ENCODE data around the gene GATAD2A. TPM values are rescaled to one million over a fixed set of nuclear protein-coding genes. Genes with fewer than 3 reads are reported as not detected.

Gene GATAD2A
- total RNA-seq, 1 experiment from 2014 or later = 30.5 TPM

DNA sequence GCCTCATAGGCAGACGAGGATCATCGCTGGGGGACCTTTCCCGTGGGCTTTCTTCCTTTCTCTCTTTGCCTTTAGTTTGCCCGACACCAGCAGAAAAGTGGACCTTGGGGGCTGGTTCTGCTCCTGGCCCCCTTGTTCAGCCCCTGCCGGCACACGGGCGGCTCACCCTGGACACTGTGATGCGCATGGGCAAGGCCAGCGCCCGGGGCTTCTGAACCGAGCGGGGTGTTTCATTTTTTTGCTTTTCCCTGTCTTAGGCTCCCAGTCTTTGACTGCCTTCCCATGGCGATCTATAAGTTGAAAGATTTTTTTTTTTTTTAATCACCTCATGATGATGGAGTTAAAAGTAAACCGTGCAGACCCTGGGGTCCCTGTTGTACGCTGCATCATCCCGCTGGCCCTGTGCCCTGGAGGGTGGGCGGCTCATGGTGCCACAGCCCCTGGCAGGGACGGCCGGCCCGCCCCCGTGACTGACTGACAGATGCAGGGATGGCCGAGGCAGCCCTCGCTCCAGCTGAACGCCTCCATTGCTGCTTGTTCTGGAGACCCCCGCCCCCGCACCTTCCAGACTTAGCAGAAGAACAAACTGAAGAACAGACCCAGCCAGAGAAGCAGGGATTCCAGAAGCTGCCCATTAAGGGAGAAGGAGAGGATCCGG is 100.3 kb downstream of the GATAD2A start:
- no peak for DNase-seq (ENCODE audit: low spot score)

DNA sequence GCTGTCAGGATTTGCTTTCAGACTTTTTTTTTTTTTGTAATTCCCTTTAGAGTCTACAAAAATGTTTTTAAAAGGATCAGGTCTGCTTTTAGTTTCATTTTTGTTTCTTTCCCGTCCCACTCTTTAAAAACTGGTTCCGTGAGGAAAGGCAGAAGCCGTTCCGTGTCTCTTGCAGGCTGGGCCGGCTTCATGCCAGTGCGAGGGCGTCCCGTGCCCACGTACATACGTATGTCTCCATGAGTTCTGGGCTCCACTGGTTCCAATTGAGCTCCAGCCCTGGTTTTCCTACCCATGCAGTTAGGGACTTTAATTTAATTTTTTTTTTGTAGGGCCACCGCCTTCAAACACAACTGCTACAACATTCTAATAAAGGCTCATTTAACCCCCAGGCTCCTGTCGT is 101.1 kb downstream of the GATAD2A start:
- no peak for DNase-seq (ENCODE audit: low spot score)

- no peak for DNase-seq (ENCODE audit: low spot score)
Observed at GRCh38 chr19:19507354-19507753, 101.9 kb downstream of the GATAD2A start.

- DNase-seq (ENCODE audit: low spot score) = no peak
Observed at GRCh38 chr19:19508217-19508616, 102.7 kb downstream of the GATAD2A start.

GRCh38 chr19:19510432-19510831 is 105.0 kb downstream of the GATAD2A start:
- DNase-seq (ENCODE audit: low spot score) = no peak

- no peak for DNase-seq (ENCODE audit: low spot score)
Observed at GRCh38 chr19:19513682-19514081, 108.2 kb downstream of the GATAD2A start.

GRCh38 chr19:19514215-19514657 is 108.8 kb downstream of the GATAD2A start:
- DNase-seq (ENCODE audit: low spot score) = no peak

GRCh38 chr19:19514881-19515641 is 109.6 kb downstream of the GATAD2A start, which contains the start of gene TSSK6:
TSS of gene TSSK6 (minus strand) at chr19:19515548. CDS start at chr19:19515427, 121 bp downstream.
- no peak for DNase-seq (ENCODE audit: low spot score)

DNA sequence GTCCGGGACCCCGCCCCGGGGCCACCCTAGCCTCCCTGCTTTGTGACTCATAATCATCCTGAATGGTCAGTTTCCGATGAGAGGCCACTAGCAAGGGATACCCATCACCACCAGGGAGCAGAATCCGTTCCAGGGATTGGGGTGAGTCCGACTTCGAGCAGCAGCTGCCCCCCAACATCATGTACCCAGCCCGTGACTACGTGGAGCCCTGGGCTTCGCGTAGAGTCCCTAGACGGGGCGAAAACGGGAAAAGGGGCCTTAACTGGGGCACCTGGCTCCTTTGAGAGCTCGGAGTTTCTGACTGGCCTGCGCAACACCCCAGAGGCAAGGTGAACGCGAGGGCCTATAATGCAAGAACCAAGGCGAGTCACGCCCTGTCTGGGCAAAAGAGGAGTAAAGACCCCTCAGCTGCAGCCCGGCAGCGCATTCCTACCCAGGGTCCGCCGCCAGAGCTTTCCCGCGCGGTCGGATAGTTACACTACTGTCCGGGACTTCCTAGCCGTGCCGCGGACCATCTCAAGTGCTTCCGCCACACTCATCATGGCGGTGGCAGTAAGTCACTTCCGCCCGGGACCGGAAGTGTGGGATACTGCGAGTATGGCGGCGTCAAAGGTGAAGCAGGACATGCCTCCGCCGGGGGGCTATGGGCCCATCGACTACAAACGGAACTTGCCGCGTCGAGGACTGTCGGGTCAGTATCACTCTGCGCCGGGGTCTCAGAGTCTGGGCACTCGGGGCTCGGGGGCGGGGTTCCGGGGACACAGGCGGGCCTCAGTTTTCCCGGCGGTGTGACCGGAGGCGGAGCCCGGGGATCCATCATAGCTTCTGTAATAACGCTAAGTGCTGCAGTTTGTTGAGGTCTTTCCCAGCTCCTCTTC is 110.4 kb downstream of the GATAD2A start, which contains the start of gene NDUFA13:
TSS of gene NDUFA13 (plus strand) at position 584 of the 878 bp plus-strand sequence. CDS start at position 598, 14 bp downstream.
- DNase-seq (ENCODE audit: low spot score) = peak; percentile 89

DNA sequence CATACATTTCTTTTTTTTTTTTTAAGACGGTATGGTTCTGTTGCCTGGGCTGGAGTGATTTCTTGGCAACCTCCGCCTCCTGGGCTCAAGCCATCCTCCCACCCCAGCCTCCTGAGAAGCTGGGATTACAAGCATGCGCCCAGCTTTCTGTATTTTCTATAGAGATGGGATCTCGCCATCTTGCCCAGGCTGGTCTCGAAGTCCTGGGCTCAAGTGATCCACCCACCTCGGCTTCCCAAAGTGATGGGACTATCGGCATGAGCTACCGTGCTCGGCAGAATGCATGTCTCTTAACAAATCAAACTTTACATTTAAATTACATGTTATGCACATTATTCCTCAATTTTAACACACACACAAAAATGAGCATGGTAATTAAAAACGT is 111.8 kb downstream of the GATAD2A start:
- DNase-seq (ENCODE audit: low spot score) = no peak

GRCh38 chr19:19520989-19521388 is 115.5 kb downstream of the GATAD2A start:
- no peak for DNase-seq (ENCODE audit: low spot score)

- DNase-seq (ENCODE audit: low spot score) = no peak
Observed at GRCh38 chr19:19523177-19523576, 117.7 kb downstream of the GATAD2A start.

- DNase-seq (ENCODE audit: low spot score) = no peak
Observed at GRCh38 chr19:19524053-19524452, 118.6 kb downstream of the GATAD2A start.

- no peak for DNase-seq (ENCODE audit: low spot score)
Observed at GRCh38 chr19:19525611-19526380, 120.3 kb downstream of the GATAD2A start.

GRCh38 chr19:19526581-19527370 is 121.3 kb downstream of the GATAD2A start:
- no peak for DNase-seq (ENCODE audit: low spot score)

DNA sequence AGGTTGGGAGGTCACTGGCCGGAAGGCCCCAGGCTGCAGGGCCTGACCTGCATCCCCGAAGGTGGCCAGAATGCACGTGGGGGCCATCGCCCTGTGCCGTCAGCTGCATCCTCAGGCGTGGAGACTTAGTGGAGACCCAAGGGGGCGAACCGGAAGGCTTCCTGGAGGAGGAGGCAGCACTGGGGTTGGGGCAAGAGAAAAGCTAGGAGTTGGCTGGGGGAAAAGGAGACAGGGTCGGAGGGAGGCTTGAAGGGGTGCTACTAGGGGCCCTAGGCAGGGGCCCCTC is 121.8 kb downstream of the GATAD2A start:
- DNase-seq (ENCODE audit: low spot score) = no peak

GRCh38 chr19:19527674-19528625 is 122.5 kb downstream of the GATAD2A start:
- no peak for DNase-seq (ENCODE audit: low spot score)

GRCh38 chr19:19528721-19529490 is 123.4 kb downstream of the GATAD2A start, which contains the start of gene YJEFN3:
TSS of gene YJEFN3 (plus strand) at chr19:19528911. CDS start at chr19:19528933, 22 bp downstream.
- DNase-seq (ENCODE audit: low spot score) = no peak
